Measurements from ENCODE around the gene ZNF107. TPM values are rescaled to one million over a fixed set of nuclear protein-coding genes. Genes with fewer than 3 reads are reported as not detected.
"Not testable (repeated sequence)": the region's sequence is repeated elsewhere in the genome, so short reads cannot be mapped to it uniquely, and the experiment has no call there.

ZNF107 gene
- polyA plus RNA-seq, 1 donor, result 3.9 TPM

DNA sequence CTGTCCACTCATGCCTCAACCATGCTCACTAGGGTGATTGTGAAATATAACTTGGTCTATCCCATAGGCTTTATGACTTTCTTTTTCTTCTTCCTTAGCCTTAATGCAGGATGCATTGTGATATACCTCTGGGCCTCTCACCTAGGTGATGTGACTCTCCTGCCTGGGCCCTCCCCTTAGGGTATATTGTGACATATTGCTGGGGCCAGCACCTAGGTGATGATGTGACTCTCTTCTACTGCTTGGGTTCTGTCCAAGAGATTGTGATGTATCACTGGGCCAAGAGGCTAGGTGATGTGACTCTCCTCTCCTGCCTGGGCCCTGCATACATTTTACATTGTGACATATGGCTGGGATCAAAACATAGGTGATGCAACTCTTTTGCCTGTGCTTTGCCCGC lies 14.7 kb upstream of the ZNF107 start:
- DNase-seq, result no peak

DNA sequence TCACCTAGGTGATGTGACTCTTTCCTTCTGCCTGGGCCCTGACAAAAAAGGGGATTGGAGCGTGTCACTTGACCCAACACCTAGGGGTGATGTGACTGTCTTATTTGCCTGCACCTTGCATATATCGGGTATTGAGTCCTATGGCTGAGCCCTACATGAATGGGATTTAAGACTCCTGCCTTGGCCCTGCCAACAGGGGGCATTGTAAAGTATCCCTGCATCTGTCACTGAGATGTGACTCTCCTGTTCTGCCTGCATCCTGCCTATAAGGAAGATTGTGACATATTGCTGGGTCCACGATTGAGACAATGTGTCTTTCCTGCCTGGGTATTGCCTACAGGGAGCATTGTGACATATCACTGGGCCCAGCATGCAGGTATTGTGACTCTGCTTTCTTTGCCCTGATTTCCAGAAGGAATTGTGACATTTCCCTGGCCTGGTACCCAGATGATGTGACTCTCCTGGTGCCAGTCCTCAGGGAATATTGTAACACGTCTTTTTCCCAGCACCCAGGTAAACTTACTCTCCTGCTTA lies 14.2 kb upstream of the ZNF107 start:
- no peak for DNase-seq

DNA sequence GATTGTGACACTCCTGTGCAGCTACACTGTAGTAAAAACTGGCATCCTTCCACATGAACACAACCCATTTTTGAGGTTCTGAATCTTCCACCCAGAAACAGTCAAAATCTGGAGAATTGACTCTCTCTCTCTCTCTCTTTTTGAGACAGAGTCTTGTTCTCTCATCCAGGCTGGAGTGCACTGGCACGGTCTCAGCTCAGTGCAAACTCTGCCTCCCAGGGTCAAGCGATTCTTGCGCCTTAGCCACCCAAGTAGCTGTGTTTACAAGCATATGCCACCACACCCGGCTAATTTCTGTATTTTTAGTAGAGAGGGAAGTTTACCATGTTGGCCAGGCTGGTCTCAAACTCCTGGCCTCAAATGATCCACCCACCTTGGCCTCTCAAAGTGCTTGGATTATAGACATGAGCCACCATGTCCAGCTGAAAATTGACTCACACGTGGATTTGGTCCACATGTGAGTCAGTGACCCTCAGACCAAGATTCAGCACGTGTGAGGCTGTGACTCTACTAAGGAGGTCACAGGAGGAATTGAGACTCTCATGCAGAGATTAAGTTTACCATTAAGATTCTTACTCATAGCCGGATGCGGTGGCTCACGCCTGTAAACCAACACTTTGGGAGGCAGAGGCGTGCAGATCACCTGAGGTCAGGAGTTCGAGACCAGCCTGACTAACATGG lies 12.1 kb upstream of the ZNF107 start:
- DNase-seq, result no peak

DNA sequence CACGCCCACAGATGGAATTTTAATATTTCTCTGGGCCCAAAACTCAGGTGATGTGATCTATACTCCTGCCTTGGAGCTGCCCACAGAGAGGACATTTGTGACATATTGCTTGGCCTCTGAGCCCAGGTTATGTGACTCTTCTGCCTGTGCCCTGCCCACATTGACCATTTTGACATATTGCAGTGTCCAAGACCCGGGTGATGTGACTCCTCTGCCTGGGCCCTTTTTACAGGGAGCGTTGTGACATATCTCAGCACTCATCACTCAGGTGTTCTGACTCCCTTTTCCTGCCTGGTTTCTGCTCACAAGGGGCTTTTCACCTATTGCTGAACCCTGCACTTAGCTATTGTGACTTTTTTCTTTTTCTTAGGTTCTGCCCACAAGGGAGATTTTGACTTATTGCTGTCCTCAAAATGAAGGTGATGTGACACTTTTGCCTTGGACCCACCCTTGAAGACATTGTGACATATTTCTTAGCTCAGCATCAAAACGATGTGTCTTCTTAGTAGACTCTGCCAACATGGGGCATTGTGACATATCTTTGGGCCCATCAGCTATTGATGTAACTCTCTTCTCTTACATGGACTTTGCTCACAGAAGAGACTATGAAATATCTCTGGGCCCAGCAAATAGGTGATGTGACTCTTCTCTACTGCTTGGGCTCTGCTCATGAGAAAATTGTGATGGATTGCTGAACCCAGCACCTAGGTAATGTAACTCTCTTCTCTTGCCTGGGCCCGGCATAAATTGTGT lies 11.0 kb upstream of the ZNF107 start:
- DNase-seq, result no peak

DNA sequence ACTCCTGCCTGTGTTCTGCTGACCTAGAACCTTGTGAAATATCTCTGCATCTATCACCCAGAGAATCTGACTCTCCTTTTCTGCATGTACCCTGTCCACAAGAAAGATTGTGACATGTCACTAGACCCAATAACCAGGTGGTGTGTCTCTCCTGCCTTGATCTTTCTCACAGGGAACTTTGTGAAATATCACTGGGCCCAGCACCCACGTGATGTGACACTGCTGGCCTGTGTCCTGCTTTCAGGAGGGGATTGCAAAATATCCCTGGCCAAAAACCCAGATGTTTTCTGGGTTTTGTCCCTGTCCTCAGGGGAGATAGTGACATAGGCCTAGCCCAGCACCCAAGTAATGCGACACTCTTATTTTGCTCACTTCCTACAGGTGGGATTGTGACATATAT lies 10.1 kb upstream of the ZNF107 start:
- no peak for DNase-seq

DNA sequence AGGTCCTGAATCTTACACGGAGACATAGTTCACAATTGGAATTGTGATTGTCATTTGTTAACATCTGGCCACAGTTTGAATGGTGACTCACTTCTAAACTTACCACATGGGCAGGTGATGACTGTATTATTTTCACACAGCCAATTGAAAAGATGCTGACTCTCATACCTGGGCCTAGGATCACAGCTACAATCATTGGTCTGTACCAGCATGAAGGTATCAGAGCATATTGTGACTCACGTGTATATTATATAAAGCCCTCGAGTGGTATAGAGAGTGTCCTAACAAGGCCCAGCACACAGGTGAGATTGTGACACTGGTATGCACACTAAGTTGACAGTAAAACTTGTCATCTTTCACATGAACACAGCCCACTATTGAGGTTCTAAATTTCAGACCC lies 9.4 kb upstream of the ZNF107 start:
- DNase-seq, result no peak

DNA sequence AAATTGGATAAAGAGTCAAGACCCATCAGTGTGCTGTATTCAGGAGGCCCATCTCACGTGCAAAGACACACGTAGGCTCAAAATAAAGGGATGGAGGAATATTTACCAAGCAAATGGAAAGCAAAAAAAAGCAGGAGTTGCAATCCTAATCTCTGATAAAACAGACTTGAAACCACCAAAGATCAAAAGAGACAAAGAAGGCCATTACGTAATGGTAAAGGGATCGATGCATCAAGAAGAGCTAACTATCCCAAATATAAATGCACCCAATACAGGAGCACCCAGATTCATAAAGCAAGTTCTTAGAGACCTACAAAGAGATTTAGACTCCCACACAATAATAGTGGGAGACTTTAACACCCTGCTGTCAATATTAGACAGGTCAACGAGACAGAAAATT lies 3.8 kb upstream of the ZNF107 start:
- not testable (repeated sequence) for DNase-seq

DNA sequence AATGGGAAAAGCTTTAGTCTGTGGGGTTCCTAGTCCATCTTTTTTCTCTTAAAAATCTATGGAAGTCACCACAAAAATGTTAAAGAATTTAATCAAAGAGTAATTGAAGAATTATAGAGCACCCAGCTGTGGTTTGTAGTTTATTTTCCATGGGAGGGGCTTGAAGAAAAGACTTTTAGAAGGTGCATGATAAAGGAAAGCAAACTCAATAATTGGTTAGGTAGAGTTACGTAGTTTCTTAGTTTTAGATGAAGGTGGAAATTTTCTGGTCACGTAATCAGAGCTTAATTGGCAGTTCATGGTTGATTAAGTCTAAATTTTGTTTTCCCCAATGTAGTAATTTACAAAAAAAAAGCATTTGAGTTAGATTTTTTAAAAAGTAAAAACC lies 724 bp downstream of the ZNF107 start:
- DNase-seq, result no peak

DNA sequence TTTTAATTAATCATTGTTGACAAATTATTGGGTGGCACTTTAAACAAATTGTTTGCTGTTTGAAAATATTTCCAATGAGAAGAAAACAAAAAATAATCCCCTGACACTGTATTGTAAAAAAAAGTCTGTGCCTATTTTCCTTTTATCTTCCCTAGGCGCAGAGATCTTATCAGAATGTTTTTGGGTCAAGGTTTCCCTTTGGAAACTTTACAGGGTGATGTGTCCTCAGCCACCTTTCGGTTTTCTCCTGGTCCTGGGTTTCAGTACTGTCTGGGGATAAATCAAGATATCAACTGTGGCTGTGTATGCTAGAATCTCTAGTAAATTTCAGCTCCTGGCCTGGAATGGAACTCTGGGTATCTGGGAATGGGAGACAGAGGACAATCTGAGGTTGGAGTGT lies 1.4 kb downstream of the ZNF107 start:
- no peak for DNase-seq

DNA sequence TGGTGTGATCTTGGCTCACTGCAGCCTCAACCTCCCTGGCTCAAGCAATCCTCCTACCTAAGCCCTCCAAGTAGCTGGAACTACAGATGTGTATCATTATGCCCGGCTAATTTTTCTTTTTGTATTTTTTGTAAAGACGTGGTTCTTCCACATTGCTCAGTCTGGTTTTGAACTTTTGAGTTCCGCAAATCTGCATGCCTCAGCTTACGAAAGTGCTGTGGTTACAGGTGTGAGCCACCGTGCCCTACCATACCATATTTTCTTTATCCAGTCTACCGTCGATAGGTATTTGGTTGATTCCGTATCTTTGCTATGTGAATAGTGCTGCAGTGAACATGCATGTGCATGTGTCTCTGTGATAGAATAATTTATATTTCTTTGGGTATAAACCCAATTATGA lies 6.5 kb downstream of the ZNF107 start:
- DNase-seq, result no peak

DNA sequence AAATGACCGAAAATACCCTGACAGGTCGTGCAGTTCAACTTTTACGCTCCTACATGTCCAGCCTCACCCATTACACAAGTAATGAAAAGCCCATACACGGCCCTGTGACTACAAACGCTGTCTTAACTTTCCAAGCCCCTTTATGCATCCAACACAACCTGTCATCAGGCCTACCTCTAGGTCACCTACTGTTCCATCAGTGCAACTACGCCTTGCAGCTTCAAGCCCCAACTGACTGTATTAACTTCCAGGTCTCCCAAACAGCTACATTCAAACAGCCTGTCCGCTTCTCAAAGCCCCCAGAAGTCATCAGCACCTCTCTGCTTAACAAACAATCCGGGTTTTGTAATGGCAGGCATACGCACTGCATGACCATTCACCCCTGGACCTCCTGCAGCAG lies 19.2 kb downstream of the ZNF107 start:
- DNase-seq, result no peak

DNA sequence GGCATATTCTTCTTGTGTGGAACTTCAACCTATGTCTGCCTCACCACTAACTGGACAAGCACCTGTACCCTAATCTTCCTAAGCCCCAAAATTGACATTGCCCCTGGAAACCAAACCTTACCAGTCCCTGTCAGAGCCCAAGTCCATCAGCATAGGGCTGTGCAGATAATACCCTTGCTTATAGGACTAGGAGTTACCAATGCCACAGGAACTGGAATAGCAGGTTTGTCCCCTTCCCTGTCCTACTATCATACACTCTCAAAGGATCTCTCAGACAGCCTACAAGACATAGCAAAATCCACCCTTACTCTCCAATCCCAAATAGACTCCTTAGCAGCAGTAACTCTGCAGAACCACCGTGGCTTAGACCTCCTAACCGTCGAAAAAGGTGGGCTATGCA lies 19.8 kb downstream of the ZNF107 start:
- DNase-seq, result no peak

DNA sequence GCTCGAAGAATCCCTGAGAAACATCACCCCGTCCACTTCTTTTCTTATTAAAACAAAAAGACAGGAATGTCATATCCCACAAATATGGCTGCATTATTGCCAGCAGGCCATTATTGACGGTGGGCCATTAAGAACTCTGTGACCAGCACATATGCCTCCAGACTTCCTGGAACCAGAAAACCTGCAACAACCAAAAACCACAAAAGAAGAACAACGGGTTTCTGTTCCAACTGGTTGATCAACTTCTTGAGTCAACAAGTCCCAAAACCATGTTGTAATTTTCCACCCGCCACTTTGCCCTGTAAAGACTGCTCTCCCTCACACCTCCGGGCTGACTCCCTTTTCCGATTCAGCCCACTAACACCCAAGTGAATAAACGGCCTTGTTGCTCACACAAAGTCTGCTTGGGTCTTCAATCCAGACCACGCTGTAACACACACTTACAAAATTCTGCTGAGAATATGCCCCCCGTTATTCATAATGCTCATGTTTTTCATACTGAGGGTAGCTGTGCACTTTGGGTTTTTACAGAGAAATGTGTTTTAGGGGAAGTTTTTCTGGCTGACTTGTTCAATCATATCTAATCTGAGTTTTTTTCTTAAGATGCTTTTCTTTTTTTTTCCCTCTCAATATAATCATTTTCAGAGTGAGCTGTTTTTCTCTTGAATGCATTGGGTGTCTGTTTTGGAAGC lies 20.7 kb downstream of the ZNF107 start:
- no peak for DNase-seq

DNA sequence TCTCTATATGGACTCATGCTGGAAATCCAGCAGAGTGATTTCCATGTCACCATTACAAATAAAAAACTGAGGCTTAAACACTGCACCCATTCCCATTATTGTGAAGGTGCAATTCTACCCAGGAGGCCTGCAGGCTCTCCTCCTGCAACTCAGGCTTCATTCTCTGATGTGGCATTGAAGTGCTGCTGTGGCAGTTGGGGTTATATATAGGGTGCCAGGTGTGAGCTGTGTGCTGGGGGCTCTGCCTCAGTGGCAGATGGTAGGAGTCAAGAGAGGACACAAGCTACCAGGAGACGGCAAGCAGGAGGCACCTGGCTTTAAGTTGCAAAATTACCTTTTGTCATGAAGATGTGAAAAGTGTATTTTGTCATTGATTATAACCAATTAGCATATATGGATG lies 21.3 kb downstream of the ZNF107 start:
- DNase-seq, result no peak

DNA sequence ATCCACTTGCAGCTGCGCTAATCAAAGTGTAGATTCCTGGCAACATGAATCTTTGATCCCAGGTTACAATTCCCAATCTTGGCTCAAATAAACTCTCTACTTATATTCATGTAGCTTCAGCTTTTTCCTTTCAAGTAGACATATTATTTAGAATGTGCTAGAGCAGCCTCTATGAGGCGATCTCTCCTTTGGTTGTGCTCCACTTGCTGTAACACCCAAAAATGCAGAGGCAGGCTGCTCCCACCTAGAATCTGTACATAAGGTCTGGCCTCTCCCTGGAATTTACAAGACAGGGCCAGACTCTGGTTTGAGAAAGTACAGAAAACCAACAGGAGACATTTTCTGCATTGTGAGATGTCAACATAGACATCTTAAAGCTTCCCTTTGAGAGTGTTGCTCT lies 23.1 kb downstream of the ZNF107 start:
- no peak for DNase-seq

DNA sequence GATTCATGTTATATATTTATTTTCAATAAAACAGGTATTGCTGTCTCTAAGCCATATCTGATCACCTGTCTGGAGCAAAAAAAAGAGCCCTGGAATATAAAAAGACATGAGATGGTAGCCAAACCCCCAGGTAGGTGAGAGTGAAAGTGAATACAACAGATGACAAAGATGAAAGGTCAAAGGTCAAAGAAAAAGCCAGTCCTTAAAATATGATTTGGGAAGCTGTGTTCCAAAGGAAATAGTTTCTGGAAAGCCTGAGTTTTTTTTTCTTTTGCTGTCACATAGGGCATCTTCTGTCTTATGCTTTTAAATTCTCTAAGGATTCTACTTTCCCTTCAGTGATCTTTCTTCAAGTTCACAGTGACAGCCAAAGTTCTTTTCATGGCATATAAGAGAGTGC lies 25.9 kb downstream of the ZNF107 start:
- DNase-seq, result no peak

DNA sequence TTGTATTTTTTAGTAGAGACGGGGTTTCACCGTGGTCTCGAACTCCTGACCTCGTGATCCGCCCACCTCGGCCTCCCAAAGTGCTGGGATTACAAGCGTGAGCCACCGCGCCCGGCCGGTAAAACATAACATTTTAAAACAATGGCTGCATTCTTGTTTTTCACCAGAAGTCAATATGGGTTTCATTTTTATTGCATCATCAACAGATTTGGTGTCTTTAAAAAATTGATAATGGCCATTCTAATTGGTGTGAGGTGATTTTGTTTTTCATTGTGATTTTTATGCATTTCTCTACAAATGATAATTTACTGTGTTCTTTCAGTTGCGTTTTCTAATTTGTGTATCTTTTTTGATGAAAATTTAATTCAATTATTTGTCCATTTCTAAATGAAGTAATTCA lies 31.9 kb downstream of the ZNF107 start:
- not testable (repeated sequence) for DNase-seq

DNA sequence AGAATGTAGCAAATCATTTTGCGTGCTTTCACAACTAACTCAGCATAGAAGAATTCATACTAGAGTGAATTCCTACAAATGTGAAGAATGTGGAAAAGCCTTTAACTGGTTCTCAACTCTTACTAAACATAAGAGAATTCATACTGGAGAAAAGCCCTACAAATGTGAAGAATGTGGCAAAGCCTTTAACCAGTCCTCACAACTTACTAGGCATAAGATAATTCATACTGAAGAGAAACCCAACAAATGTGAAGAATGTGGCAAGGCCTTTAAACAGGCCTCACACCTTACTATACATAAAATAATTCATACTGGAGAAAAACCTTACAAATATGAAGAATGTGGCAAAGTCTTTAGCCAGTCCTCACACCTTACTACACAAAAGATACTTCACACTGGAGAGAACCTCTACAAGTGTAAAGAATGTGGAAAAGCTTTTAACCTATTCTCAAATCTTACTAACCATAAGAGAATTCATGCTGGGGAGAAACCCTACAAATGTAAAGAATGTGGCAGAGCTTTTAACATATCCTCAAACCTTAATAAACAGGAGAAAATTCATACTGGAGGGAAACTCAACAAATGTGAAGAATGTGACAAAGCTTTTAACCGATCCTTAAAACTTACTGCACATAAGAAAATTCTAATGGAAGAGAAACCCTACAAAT lies 40.8 kb downstream of the ZNF107 start:
- no peak for DNase-seq

DNA sequence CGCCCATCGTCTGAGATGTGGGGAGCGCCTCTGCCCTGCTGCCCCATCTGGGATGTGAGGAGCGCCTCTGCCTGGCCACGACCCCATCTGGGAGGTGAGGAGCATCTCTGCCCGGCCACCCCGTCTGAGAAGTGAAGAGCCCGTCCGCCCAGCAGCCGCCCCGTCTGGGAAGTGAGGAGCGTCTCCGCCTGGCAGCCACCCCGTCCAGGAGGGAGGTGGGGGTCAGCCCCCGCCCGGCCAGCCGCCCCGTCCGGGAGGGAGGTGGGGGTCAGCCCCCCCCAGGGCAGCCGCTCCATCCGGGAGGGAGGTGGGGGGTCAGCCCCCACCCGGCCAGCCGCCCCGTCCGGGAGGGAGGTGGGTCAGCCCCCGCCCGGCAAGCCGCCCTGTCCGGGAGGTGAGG lies 52.0 kb downstream of the ZNF107 start:
- DNase-seq, result not testable (repeated sequence)

DNA sequence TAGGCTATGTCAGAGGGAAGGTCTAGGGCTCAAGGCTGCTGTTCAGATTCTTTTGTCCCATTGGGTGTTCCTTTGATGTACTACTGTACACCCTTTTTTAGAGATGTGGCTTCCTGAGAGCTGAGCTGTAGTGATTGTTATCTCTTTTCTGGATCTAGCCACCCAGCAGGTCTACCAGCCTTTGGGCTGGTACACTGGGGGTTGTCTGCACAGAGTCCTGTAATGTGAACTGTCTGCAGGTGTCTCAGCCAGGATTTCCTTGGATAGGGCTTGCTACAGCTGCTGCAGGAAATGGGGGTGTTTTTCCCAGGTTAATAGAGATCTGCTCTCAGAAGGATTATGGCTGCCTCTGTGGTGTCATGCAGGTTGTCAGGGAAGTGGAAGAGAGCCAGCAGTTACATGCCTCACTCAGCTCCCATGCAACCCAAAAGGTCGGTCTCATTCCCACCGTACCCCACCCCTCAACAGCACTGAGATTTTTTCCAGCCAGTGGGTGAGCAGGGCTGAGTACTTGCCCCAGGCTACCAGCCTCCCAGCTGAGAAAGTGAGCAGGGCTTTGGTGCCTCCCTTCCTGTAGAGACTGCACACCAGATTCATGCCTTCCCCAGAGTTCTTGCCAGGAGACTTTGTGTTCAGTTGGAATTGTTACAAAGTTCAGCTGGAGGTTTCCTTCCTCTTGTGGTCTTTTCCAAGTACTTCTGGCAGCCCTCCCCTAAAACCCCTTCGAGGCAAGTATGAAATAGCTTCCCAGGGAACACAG lies 63.3 kb downstream of the ZNF107 start:
- no peak for DNase-seq

DNA sequence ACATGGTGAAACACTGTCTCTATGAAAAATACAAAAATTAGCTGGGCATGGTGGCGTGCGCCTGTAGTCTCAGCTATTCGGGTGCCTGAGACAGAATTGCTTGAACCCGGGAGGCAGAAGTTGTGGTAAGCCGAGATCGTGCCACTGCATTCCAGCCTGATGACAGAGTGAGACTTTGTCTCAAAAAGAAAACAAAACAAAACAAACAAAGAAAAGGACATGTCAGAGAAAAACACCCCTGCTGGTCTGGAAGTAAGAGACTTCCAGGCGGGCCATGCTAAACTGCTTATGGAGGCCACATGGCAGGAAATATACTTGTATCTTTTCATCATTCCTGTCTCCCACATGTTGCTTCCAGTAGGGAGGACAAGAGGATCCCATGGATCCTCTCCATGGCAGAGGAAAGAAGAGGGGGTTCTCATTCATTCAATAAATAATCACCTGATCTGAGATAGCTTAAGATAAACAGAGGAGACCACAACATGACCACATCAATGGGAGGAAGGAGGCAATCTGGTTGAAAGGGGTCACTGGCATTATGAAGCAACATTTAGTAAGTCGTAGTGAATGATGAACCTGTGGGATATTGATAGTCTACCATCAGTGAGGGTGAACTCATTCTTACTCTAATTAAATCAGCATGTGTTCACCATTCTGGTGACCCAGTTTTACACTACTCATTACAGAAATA lies 67.8 kb downstream of the ZNF107 start:
- DNase-seq, result no peak

DNA sequence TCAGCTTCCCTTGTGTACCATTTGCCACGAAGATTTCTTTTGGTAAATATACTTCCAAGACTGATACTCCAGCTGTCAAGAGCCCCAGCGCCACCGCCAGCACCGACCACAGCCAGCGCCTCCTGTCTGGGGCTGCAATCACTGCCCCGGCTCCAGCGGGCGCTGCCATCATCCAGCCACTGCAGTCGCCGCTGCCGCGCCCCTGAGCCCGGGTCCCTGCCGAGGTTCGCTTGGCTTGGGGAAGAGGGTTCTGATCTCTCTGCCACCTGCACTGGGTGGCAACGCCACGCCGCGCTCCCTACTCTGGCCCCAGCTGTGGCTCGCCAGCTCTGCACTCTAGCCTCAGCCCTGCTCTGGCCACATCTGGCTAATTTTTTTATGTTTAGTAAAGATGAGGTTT lies 70.6 kb downstream of the ZNF107 start:
- no peak for DNase-seq
